ENCODE measurements around the gene BCL2. TPM values are rescaled to one million over a fixed set of nuclear protein-coding genes. Genes with fewer than 3 reads are reported as not detected.

BCL2 gene
- total RNA-seq, 1 donor from 2014 or later, result 20.5 TPM

DNA sequence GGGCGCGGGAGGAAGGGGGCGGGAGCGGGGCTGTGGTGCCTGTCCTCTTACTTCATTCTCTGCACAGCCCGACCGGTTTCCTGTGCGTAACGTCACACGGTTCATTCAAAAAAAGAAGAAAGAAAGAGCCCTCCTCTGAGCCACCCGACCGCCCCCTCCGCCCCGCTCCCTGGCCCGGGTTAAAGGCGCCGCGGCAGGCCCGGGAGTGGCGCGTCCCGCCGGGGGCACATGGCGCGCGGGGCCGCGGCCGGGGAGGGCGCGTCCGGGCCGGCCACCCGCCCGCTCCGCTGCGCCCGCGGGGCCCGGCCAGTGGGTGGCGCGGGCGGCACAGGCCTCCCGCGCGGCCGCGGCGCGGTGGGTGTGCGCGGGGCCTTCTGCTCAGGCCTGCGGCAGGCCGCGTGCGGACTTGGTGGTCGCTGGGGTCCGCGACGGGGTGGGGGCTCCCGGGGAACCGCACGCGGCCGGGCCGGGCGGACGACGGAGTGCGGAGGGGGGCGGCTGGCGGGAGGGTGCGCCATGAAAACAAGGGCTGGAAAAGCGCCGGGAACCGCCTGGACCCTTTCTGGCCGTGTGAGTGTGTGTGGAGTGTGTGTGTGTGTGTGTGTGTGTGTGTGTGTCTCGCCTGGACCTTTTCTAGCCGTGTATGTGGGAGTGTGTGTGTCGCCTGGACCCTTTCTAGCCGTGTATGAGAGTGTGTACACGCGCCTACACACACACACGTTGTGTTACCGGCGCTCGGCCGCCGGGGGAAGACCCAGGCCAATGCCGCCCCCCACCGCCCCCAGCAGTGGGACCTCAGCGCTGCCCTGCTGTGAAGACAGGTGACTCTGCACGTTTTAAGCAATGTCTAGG is 780 bp upstream of the BCL2 start:
- Histone ChIP-seq H3K9me3 (no peaks in the 10 kb centered on the region), H3K27me3 (no peaks in the 10 kb centered on the region), H3K4me1 (peaks cover 3 to 6% of the 10 kb centered on the region in 2 donors), H3K27ac (peak overlapping the region; percentile 87 to 95), H3K4me3 (peak overlapping the region; percentile 56 to 68), H3K36me3 (no peaks in the 10 kb centered on the region)
- TF ChIP-seq, protein P1, sequence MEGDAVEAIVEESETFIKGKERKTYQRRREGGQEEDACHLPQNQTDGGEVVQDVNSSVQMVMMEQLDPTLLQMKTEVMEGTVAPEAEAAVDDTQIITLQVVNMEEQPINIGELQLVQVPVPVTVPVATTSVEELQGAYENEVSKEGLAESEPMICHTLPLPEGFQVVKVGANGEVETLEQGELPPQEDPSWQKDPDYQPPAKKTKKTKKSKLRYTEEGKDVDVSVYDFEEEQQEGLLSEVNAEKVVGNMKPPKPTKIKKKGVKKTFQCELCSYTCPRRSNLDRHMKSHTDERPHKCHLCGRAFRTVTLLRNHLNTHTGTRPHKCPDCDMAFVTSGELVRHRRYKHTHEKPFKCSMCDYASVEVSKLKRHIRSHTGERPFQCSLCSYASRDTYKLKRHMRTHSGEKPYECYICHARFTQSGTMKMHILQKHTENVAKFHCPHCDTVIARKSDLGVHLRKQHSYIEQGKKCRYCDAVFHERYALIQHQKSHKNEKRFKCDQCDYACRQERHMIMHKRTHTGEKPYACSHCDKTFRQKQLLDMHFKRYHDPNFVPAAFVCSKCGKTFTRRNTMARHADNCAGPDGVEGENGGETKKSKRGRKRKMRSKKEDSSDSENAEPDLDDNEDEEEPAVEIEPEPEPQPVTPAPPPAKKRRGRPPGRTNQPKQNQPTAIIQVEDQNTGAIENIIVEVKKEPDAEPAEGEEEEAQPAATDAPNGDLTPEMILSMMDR (IDR thresholded peaks at IDR 0.05), result peak in 1 of 3 experiments; percentile 31
- DNase-seq (ENCODE audit: low spot score in 2 of 2), result peak; percentile 66 to 94
- intact Hi-C loops (cut with DNase I), result loop anchor here (1.0 to 10.0 kb wide), 4 partner anchors 46 to 606 kb away; partner anchors contain the start of genes KDSR, PHLPP1 and VPS4B

- no peaks in the 10 kb centered on the region for H3K9me3 ChIP-seq
- H3K27me3 ChIP-seq, result no peaks in the 10 kb centered on the region
- H3K36me3 ChIP-seq, result no peaks in the 10 kb centered on the region
- TF ChIP-seq, protein P1 (IDR thresholded peaks at IDR 0.05), result no peak
- peaks cover 5 to 12% of the 10 kb centered on the region in 2 donors for H3K4me1 ChIP-seq
- H3K4me3 ChIP-seq, result peak overlapping the region; percentile 56 to 68
- no peak for DNase-seq (ENCODE audit: low spot score in 2 of 2)
- peak overlapping the region; percentile 87 to 95 for H3K27ac ChIP-seq
- intact Hi-C loops (cut with DNase I), result loop anchor here (1.0 to 5.0 kb wide), 3 partner anchors 82 to 188 kb away; no protein-coding TSS in a partner anchor
Observed at GRCh38 chr18:63318889-63319382, 633 bp downstream of the BCL2 start.

GRCh38 chr18:63317982-63318888 is 1.3 kb downstream of the BCL2 start:
- Histone ChIP-seq H3K27ac (peak overlapping the region; percentile 42 to 55), H3K27me3 (no peaks in the 10 kb centered on the region), H3K4me1 (peaks cover 5 to 19% of the 10 kb centered on the region in 2 donors), H3K4me3 (peak overlapping the region; percentile 56 to 68), H3K9me3 (no peaks in the 10 kb centered on the region), H3K36me3 (no peaks in the 10 kb centered on the region)
- TF ChIP-seq, protein P1 (IDR thresholded peaks at IDR 0.05), result peak; percentile 75 to 93 (median 89)
- DNase-seq (ENCODE audit: low spot score in 2 of 2), result peak; percentile 21 to 85
- intact Hi-C loops (cut with DNase I), result loop anchor here (1.0 to 5.0 kb wide), 3 partner anchors 81 to 187 kb away; no protein-coding TSS in a partner anchor

DNA sequence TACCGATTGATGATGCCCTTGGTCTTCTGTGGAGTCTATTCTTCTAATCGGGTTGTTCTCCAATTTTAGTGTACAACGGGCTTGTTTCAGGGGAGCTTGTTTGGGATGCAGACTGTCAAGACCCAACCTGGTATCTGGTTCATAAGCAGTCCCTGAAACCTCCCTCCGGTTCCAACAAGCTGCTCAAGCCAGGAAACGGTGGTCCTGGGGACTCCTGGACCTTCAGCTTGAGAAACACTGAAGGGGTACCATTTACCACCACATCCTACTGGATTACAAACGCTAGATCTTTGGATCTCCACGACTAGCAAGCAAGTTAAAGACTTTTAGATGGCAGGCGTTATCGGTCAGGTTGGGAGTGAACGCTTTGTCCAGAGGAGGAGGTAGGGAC is 2.0 kb downstream of the BCL2 start:
- Histone ChIP-seq H3K4me3 (peak overlapping the region; percentile 56 to 68), H3K27ac (peak overlapping the region; percentile 42 to 55), H3K4me1 (peaks cover 5 to 21% of the 10 kb centered on the region in 2 donors), H3K36me3 (no peaks in the 10 kb centered on the region), H3K27me3 (no peaks in the 10 kb centered on the region), H3K9me3 (no peaks in the 10 kb centered on the region)
- intact Hi-C loops (cut with DNase I), result loop anchor here (5.0 kb wide), 1 partner anchor 170 kb away; no protein-coding TSS in a partner anchor
- TF ChIP-seq, protein P1 (IDR thresholded peaks at IDR 0.05), result no peak
- no peak for DNase-seq (ENCODE audit: low spot score in 2 of 2)

Data from ascending aorta (tissue), 2 donors.